OCI-M2 (cell line): ENCODE results near the gene NTS.
A peak's percentile ranks its signal among the peaks of the same experiment; 100 is the strongest.

Experiments used
- DNase-seq: peaks from one replicate; lab custom pipeline; 2025; ENCODE audit not compliant: unreplicated experiment; lab: John Stamatoyannopoulos, UW

NTS gene, protein sequence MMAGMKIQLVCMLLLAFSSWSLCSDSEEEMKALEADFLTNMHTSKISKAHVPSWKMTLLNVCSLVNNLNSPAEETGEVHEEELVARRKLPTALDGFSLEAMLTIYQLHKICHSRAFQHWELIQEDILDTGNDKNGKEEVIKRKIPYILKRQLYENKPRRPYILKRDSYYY

DNA sequence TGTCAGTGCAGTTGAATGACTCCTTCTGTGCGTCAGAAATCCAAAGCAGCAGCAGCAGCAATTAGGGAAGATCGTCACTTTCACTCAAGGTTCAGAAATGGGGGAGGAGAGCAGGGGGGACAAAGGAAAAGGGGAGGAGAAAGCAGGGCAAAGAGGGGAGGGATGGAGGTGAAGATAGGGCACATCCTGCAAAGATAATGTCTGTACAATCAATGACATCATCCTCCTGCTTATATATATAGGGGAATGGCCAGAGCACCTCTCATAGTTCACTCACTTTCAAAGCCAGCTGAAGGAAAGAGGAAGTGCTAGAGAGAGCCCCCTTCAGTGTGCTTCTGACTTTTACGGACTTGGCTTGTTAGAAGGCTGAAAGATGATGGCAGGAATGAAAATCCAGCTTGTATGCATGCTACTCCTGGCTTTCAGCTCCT lies at the start of gene NTS:
Gene NTS, plus strand, starts transcription at position 265 of the 431 bp plus-strand sequence. Its CDS starts 109 bp downstream, at position 374.
- DNase-seq, result peak; percentile 60

DNA sequence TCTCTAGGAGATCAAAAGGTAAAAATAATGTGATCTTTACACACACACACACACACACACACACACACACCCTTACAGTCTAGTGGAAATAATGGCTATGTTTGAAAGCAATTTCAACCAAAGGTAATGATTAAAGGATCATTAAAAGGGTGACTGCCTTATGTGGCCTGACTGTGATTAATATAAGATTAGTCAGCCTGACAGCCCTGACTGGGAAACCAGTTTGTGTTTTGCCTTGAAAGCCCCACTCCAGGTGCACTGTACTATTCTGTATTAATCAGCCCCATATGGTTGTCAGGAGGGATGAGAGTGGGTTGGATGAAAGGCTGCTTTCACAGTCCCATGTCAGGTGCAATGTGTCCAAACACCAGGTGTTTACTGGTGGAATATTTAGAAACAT lies 48.3 kb upstream of the NTS start:
- DNase-seq, result no peak

DNA sequence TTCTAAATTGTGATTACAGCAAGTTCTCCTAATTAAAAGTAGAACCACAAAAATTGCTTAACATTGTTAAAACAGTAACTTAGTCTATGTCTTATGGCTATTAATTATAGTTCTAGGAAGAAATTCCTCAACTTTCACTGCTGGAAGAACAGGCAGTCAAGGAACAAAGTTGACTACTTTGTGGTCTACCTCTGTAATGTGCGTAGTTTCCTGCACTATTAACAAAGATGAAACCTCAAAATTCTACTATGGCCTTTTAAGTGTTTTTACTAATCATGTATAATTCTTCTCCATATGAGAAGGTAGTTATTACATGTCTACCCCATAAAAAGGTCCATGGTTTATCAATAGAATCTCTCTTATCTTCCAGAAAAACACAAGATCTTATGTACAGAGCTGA lies 45.5 kb upstream of the NTS start:
- DNase-seq, result no peak

DNA sequence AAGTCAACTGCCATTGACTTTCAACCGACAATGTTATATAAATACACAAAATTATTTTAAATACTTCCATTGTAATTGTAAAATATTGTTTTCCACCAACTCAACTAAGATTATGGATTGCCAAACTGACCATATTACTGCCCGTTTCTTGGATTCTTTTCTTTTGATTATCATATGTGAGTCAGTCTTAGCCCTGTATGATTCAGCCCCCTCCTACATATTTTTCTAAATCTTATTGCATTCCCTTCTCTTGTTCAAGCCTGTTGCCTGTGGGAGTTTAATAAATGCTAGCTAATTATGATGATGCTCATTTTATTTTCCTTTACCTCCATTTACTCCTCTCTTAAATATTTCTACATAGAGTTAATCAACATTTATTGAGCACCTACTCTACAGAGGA lies 44.7 kb upstream of the NTS start:
- no peak for DNase-seq

DNA sequence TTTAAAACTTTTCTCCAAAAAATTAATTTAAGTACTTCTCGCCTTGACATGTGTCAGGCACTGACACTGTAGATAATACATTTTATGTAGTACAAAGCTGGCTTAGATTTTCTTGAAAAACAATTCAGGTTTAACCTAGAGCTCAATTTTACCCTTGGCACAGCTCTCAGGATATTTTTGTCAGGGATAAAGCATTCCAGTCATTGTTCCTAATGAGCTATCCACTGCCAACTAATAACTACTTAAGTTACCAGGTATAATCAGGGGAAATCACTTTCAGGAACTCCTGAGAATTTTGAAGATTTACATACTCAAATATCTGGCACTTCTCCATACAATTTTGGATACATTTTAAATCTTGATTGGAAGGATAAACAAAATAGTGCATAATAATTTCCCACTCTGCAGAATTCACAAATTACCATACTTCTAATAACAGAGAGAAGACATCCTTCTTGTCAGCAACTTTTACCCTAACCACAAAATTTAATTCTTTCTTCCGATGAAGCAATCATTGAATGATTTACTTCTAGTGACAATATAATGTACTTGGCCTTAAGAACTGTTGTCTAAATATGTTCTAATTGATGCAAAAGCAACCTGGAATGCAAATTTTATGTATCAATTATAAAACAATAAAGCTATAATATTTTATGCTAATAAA lies 42.6 kb upstream of the NTS start:
- DNase-seq, result no peak

DNA sequence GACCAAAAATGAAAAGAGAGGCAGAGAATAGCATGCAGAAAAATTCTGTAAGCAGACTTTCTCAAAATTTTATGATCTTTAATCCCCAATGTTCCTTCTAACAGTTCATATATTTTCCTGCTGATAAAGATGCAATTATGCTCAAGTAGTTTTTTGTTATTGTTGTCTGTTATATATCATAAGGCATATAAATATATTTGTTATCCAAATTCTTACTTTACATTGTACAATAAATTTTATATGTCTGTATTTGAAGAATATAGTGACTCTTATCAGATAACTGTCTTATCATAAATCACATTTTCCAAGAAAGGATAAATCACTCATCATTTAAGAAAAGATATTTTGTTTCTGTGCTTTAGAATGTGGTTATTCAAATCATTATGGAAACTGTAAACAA lies 40.5 kb upstream of the NTS start:
- no peak for DNase-seq

DNA sequence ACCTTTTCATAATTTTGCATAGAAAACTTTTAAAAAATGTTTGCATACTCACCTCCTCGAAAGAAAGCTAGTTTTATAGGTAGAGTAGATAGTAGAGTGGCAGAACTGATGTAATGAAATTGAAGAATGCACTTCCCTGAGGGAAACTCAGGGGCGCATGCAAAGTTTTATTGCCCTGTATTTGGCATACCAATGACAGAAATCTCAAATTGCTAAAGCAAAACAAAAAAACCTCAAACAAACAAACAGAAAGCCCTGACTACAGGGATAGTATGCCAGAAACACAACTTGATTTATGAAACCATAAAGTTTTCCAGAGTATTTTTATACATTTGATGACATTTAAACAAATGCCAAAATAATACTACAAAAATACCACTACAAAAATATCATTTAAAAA lies 39.7 kb upstream of the NTS start:
- DNase-seq, result no peak

DNA sequence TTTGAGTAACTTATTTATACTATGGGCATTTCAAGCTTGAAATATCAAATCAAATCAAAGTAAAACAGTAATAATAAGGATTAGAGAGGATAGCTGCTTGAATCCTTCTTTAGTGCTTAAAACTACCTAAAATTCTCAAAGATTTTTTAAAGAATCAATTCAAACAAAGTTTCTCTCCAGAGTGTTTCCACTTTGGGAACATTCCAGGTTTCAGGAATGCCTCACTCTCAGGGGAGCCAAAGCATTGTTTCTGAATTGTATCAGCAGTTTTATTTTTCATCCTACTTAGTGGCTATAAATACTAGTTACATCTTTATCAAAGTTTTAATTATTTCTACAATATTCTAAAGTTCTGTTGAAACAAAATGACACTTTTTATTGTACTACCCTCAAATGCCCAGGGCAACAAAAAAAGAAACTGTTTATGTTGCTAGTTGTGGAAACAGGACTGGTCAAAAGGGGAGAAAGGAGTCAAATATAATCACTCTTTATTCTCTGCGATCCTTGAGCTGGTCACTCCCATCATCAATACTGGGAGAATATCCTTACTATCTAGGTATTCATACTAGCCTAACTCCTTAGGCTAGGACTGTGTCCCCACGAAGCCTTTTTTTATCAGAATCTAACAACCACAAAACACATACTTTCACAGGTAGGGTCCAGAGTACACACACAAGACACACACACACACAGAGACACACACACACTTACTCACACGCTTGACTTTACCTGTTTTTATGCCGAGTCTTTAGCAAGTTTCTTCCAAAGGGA lies 38.5 kb upstream of the NTS start:
- no peak for DNase-seq

DNA sequence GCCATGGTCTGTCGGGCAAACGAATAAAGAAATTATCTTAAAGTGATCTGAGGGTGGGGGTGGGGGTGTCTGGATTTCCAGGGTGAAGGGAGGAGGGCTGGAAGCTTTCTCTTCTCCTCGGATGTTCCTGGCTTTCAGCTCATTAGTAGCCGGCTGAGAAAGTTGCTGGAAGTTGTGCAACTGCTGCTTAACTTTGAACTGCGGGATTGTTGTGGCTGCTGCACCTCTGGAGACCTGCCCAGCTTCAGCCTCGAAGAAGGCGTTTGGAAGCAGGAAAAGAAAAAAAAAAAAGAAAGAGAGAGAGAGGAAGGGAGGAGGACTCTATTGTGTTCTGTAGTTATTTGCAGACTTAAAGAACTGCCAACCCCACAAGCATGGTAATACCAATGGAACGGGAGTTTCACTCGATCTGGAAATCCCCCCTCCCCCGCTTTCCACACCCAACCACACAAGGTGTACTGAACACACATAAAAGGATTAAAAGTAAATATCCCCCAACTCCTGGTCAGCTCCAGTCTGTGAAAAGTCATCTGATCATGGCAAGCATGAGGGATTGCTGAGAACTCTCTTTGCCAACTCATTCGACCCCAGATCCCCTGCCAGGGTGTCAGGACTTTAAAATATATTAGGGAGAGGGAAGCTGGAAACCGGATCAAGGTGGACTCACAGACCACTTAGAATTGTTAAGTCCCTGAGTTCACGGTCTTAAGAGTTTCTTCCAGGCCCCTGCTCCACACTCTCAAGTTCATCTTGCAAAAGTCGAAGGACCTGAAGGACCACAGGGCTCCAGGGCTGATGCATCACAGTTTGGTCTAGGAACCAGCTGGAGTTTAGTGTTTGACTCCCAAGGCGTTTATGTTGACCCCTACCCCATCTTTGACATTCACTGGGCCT lies 37.7 kb upstream of the NTS start, which contains the start of gene RASSF9:
Gene RASSF9, minus strand, starts transcription at position 213 of the 894 bp plus-strand sequence. Its CDS starts 208 bp downstream, at position 5.
- DNase-seq, result no peak

DNA sequence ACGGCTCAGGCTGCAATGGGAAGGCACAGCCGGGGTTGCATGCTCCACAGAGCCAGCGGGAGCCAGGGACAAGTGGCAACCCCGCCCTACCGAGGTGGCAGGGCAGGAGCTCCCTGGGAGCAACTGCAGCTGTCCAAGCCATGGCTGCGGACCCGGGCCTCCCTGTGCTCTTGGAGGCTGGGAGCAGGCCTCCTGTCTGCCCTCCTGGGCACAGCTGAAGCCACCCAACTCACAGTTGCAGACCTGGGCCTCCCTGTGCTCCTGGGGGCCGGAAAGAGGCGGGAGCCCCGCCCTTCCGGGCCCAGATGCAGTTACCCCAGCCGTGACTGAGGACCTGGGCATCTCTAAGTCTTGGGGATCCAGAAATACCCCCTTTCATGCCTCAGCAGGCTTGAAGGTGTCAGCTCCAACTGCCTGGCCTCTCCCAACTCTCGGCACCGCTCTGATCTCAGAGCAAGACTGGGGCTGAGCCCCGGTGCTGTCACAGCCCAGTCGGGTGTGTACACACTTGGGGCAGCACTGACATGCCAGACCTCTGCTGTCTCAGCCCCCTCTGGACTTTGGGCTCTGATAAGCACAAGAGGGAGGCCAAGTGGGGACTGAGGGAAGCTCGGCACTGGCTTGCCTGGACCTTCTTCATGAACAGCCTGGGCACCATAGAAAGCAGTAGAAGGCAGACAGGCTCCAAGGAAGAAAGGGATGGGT lies 30.3 kb upstream of the NTS start:
- no peak for DNase-seq

DNA sequence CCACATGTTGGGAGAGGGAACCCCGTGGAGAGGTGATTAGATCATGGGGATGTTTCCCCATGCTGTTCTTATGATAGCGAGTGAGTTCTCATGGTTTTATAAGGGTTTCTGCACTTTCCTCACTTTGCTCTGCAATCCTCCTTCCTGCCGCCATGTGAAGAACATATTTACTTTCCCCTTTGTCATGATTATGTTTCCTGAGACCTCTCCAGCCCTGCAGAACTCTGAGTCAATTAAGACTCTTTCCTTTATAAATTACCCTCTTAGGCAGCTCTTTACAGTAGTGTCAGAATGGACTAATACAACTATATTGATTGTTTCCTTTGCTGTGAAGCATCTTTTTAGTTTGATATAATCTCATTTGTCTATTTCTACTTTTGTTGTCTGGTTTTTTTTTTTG lies 24.8 kb upstream of the NTS start:
- no peak for DNase-seq

DNA sequence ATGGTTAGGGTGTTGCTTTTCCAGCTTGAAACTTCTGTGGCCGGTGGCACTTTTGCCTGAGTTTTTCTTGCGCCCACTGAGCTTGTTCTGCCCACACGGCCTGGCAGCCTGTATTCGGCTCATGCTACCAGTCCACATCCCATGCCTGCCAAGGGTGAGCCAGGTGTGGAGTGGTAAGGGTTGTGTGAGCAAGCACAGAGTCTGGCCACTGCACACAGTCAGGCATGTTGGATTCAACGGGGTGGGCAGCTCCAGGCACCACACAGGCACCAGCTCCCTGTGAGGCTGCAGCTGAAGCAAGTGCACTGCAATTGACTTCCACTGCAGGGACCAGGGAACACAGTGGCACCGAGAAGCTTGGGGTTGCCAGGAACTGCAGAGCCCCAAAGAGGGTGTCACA lies 18.8 kb upstream of the NTS start:
- no peak for DNase-seq

DNA sequence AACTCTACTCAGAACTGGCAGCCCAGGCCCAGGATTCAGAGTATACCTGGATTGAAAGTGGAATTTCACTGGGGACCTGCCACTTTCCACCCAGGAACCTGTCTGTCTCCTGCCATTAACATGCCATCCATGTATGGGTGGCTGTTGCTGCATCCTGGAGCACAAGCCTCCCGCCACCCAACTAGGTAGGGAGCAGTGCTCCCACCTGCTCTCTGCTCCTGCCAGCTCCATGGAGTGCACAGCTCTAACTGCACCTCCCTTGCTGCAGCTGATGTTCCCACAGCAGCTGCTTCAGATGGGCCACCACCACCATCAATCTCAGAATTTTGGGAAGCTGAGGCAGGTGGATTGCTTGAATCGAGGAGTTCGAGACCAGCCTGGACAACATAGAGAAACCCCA lies 17.1 kb upstream of the NTS start:
- no peak for DNase-seq

DNA sequence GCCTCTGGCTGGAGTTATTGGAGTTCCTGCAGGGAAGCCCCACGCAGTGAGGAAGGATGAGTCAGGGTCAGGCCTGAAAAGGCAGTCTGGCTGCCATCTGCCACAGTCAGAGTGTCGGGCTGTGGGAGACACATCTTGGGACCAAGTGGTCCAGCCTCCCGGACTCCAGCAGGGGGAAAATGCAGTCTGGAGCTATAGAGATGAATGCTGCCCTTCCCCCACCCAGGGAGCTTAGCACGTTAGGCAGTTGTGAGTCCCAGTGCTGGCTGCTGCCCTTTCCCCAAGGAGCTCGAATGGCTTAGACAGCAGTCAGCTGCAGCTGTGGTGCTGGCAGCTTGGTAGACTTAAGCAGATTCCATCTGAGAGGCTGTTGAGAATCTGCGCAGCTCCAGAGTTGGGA lies 8.2 kb upstream of the NTS start:
- no peak for DNase-seq

DNA sequence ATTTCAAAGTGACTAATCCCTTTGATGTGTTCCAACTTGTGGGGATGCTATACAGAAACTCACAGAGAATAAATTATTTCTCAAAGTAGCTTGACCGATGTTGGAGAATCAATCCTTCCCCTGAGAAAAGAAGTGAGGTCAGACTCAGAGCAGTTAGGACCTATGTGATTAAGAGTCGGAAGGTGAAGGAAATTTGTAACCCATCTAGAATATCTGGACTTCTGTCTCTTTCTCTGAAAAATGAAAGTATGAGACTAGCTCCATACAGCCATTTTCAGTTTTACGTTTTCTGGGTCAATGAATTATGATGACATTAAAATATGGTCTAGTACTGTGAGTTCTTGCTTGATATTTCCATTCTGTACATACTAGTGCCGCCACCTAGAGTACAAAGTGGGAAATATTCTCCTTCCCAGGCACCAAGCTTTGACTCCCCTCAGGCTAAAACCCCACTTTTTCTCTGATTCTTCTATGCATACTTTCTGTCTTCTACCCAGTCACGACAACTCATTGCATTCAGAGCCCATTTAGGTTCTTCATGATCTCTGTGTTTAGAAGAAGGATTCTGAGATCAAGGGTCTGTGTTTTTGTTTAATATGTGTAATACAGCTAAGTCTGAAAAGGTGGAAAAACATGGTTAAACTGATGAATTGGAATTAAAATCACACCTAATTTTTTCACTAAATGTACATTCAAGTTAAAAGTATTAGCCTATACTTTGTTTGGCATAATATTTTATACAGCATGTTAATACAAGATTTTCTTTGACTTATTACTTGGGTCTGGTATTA lies 6.9 kb upstream of the NTS start:
- DNase-seq, result peak; percentile 8

DNA sequence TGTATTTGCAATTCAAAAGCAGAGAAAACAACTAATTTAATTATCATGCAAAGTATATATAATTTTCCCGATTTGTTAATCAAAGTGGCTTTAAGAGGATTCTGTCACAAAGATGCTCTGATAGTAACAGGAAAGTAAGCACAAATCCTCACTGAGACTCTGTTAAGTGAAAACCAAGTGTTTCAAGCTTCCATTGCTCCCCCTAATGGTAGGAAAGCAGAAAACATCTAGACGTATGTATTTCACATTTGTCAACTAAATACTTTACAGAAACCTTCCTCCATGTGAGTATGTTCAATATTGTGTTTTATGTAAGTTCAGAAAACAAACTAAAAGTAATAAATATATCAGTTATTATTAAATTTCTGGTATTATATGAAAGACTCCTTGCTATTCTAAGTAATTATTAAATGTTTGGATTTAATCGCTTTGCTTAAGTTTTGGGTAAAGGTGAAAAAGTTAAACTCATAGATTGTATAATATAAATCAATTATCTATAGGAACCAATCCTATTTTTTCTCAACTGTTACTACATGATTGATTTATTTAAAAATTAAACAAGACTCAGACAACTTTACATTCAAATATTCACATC lies 1.5 kb upstream of the NTS start:
- DNase-seq, result no peak

DNA sequence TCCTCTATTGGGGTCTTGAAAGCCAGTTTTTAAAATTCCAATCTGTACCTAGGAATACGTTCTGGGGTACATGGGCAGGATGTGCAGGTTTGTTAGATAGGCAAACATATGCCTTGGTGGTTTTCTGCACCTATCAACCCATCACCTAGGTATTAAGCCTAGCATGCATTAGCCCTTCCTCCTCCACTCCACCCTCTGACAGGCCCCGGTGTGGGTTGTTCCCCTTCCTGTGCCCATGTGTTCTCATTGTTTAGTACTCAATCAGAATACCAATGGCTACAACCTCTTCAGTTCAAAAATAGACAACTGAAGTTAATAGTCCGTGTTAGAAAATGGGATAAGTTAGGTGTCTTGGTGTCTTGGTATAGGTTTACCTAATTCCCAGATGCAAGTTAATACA lies 3.4 kb downstream of the NTS start:
- no peak for DNase-seq

DNA sequence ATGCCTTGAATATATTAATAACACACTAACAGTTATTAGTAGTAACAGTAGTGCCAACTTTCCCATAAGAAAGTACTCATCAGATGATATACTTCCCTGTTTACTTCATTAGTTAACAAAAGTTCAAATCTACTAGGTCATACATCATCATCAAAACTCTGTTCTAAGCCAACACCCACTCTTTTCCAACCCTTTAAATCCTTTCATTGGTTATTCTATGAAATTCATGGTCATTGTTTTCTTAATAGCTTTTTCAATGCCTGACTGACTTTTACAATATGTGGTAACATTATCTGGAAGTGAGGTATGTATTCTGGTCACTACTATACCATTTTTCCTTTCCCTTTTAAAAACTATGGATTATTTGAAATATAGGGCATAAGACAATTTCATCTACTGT lies 9.7 kb downstream of the NTS start:
- DNase-seq, result no peak

DNA sequence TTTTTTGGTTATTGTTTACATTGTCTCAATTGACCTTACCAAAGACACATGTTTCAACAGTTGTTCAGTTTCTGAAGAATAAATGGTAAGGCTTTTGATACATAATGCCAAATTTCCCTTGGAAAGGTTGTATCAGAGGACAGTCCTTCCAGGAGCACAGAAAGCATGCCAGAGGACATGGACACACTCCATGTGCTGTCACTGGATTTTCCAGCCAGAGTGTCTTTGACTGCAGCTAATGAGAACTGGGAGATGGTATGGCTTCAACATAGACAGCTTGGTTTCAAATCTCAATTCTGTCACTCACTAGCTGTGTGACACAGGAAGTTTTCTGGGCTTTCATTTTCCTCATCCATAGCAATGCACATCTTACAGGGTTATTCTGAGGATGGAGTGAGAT lies 20.6 kb downstream of the NTS start:
- DNase-seq, result no peak
